GM21786 (cell line): ENCODE data around the gene ERC1.

Source experiments
- ATAC-seq: cut with Tn5 transposase; IDR thresholded peaks from one replicate; pipeline ENCODE4 v1.9.1; 2021; ENCODE audit not compliant: unreplicated experiment

ERC1 gene

GRCh38 chr12:1429980-1430379 lies 439.0 kb downstream of the ERC1 start:
- no peak for ATAC-seq

GRCh38 chr12:1434296-1434955 lies 443.4 kb downstream of the ERC1 start:
- no peak for ATAC-seq

- no peak for ATAC-seq
Measured at GRCh38 chr12:1435044-1435443, 444.0 kb downstream of the ERC1 start.

GRCh38 chr12:1435456-1435855 lies 444.4 kb downstream of the ERC1 start:
- no peak for ATAC-seq

- ATAC-seq = no peak
Measured at GRCh38 chr12:1436015-1436414, 445.0 kb downstream of the ERC1 start.

- no peak for ATAC-seq
Measured at GRCh38 chr12:1436981-1437380, 446.0 kb downstream of the ERC1 start.

GRCh38 chr12:1439201-1439600 lies 448.2 kb downstream of the ERC1 start:
- ATAC-seq = no peak

- no peak for ATAC-seq
Measured at GRCh38 chr12:1439687-1440086, 448.7 kb downstream of the ERC1 start.

GRCh38 chr12:1443421-1444141 lies 452.6 kb downstream of the ERC1 start:
- ATAC-seq = no peak

GRCh38 chr12:1444142-1444516 lies 453.1 kb downstream of the ERC1 start:
- ATAC-seq = no peak

- ATAC-seq = no peak
Measured at GRCh38 chr12:1445807-1446206, 454.8 kb downstream of the ERC1 start.

- no peak for ATAC-seq
Measured at GRCh38 chr12:1448336-1448735, 457.3 kb downstream of the ERC1 start.

GRCh38 chr12:1453810-1454209 lies 462.8 kb downstream of the ERC1 start:
- ATAC-seq = no peak

- no peak for ATAC-seq
Measured at GRCh38 chr12:1456885-1457284, 465.9 kb downstream of the ERC1 start.

- no peak for ATAC-seq
Measured at GRCh38 chr12:1457901-1458300, 466.9 kb downstream of the ERC1 start.

- ATAC-seq = no peak
Measured at GRCh38 chr12:1459339-1459738, 468.3 kb downstream of the ERC1 start.

GRCh38 chr12:1463073-1463905 lies 472.3 kb downstream of the ERC1 start:
- no peak for ATAC-seq

GRCh38 chr12:1464925-1465324 lies 473.9 kb downstream of the ERC1 start:
- ATAC-seq = no peak

- no peak for ATAC-seq
Measured at GRCh38 chr12:1465990-1466389, 475.0 kb downstream of the ERC1 start.

- ATAC-seq = no peak
Measured at GRCh38 chr12:1466481-1467154, 475.6 kb downstream of the ERC1 start.

- ATAC-seq = no peak
Measured at GRCh38 chr12:1467710-1468109, 476.7 kb downstream of the ERC1 start.
